Spleen (tissue), 7 donors: ENCODE data around the gene CUL3.

Source experiments
- POLR2A ChIP-seq, 3 donors: fragments of 450-650 bp; IDR thresholded peaks; one replicate each; pipeline ENCODE4 v1.5.1; 2017; ENCODE audit warnings: antibody characterized with exemption in 3 of 3, mild to moderate bottlenecking in 1 of 3
- POLR2AphosphoS5 ChIP-seq, 3 donors: sonication (generic); formaldehyde crosslinking; IDR thresholded peaks; one replicate each; pipeline ENCODE4 v1.5.1; 2017; ENCODE audit warnings: antibody characterized with exemption in 3 of 3
- TF ChIP-seq, protein P1 (sequence below), 11 experiments: fragments of 200-600 bp in 7 of 11; fragments of 450-650 bp in 4 of 11; sonication (generic) in 4 of 11; IDR thresholded peaks in 8 of 11; conservative IDR thresholded peaks in 3 of 11; 1 replicate in 7 of 11; 2 replicates in 4 of 11; pipeline versions ENCODE4 v1.4.0 to v1.8.0; 2016 to 2021; ENCODE audit warnings: antibody characterized with exemption in 11 of 11, inconsistent platforms in 4 of 11, mild to moderate bottlenecking in 1 of 11
- donor health status: DM: no; HTN: no; CAD: no; lungs with moderate emphysema.
- donor health status: DM: no; HTN: no; CAD: no.
- donor health status: DM: no; HTN: no; CAD: no.

DNA sequence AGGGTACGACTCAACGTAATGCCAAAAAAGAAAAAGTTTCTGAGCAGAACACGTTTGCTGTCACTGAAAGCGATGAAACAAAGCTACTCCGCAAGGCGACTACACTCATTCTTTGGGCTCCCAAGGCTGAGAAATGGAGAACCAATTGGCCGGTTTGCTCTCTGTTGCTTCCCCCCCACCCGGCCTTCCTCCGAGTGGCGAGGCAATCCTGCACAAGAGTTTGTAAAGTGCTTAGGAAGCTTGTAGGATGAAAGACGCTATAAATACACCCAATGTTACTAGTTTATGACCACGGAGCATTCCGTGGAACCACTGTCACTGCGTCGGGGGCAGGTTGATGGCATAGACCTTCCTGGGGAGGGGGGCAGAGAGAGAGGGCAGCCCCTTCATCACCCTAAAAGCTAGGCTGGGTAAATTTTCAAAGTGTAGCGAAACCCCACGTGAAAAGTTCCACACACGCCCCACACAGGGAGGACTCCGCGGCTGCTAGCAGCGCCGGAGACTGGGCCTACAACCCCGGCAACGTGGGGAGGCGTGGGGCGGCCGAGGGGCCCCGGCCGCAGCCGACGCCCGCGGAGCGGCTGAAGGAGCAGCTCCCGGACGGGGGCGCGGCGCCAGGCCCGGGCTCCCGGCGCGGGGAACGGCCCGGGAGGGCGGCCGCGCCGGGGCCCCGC, 915 bp downstream of the CUL3 start:
- TF ChIP-seq, protein P1, sequence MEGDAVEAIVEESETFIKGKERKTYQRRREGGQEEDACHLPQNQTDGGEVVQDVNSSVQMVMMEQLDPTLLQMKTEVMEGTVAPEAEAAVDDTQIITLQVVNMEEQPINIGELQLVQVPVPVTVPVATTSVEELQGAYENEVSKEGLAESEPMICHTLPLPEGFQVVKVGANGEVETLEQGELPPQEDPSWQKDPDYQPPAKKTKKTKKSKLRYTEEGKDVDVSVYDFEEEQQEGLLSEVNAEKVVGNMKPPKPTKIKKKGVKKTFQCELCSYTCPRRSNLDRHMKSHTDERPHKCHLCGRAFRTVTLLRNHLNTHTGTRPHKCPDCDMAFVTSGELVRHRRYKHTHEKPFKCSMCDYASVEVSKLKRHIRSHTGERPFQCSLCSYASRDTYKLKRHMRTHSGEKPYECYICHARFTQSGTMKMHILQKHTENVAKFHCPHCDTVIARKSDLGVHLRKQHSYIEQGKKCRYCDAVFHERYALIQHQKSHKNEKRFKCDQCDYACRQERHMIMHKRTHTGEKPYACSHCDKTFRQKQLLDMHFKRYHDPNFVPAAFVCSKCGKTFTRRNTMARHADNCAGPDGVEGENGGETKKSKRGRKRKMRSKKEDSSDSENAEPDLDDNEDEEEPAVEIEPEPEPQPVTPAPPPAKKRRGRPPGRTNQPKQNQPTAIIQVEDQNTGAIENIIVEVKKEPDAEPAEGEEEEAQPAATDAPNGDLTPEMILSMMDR (IDR thresholded peaks at IDR 0.05 in 8 of 11, conservative IDR thresholded peaks at IDR 0.05 in 3 of 11), result no peak
- TF ChIP-seq POLR2AphosphoS5 (IDR thresholded peaks at IDR 0.05) (no peak), POLR2A (IDR thresholded peaks at IDR 0.05) (no peak)
